Endothelial cell of umbilical vein (primary cell): ENCODE data around the gene EXOC7. TPM values are rescaled to one million over a fixed set of nuclear protein-coding genes. Genes with fewer than 3 reads are reported as not detected.

Source experiments
- BruUV-seq: library from RNA; stranded (reverse); fragments of 400-500 nt; replicated peaks from 2 replicates; lab custom pipeline; 2021; lab: Mats Ljungman, UMichigan
- CTCF ChIA-PET: fragments of 300-600, 350-600 bp; sonication (Branson Sonifier 250); formaldehyde crosslinking; loops from one replicate; lab custom pipeline; 2021; ENCODE audit warnings: antibody characterized with exemption, inconsistent platforms; lab: Charles Lee
- POLR2A ChIA-PET: fragments of 300-600, 350-600 bp; sonication (Branson Sonifier 250); formaldehyde crosslinking; loops from one replicate; lab custom pipeline; 2021; ENCODE audit warnings: antibody characterized with exemption, inconsistent platforms; lab: Charles Lee
- DNase-seq: peaks from one replicate; pipeline ENCODE4 v3.0.0-alpha.2; 2011; ENCODE audit warnings: low read depth, low spot score
- FAIRE-seq: peaks from 2 replicates; lab custom pipeline; 2011; peaks lifted over from hg19 to GRCh38; lab: Jason Lieb, UNC
- H2AFZ ChIP-seq: 2 replicates; pipeline ENCODE4 v1.6.0; 2012; ENCODE audit warnings: low read depth, low read length, control low read depth, inconsistent platforms
- H3K27ac ChIP-seq: 2 replicates; pipeline ENCODE4 v1.5.1; 2011; ENCODE audit warnings: low read depth, mild to moderate bottlenecking, control low read depth, low read length, moderate library complexity; ENCODE audit not compliant: insufficient read depth
- H3K27me3 ChIP-seq, 2 experiments: 2 replicates each; pipeline versions ENCODE4 v1.6.0 to v1.6.1; 2011; ENCODE audit warnings: low read length in 2 of 2, mixed read lengths in 1 of 2; ENCODE audit not compliant: control insufficient read depth in 2 of 2, insufficient read depth in 2 of 2
- H3K36me3 ChIP-seq, 2 experiments: 2 replicates in 1 of 2; 3 replicates in 1 of 2; pipeline ENCODE4 v1.5.1; 2011; ENCODE audit warnings: low read length in 2 of 2, mild to moderate bottlenecking in 1 of 2, moderate library complexity in 1 of 2; ENCODE audit not compliant: control insufficient read depth in 2 of 2, insufficient read depth in 2 of 2; ENCODE audit errors: extremely low read depth in 1 of 2
- H3K4me1 ChIP-seq: 3 replicates; pipeline ENCODE4 v1.5.1; 2011; ENCODE audit warnings: mild to moderate bottlenecking, low read length; ENCODE audit not compliant: control insufficient read depth, insufficient read depth; ENCODE audit errors: extremely low read depth
- H3K4me2 ChIP-seq: 2 replicates; pipeline ENCODE4 v1.6.1; 2011; ENCODE audit warnings: low read length, control low read depth, mixed read lengths; ENCODE audit not compliant: insufficient read depth
- H3K4me3 ChIP-seq, 3 experiments: fragments of 200-600 bp in 1 of 3; sonication (generic), shearing (Covaris generic) in 1 of 3; replicated peaks in 1 of 3; 2 replicates each; pipeline ENCODE4 v1.5.1; 2011 to 2016; ENCODE audit warnings: control low read depth in 3 of 3, low read length in 3 of 3, mild to moderate bottlenecking in 2 of 3, inconsistent platforms in 1 of 3, low read depth in 1 of 3, moderate library complexity in 1 of 3; ENCODE audit not compliant: insufficient read depth in 1 of 3
- H3K79me2 ChIP-seq: 2 replicates; pipeline ENCODE4 v1.6.0; 2012; ENCODE audit warnings: low read length, inconsistent platforms; ENCODE audit not compliant: control insufficient read depth, insufficient read depth
- H3K9ac ChIP-seq: replicated peaks from 2 replicates; pipeline ENCODE3; 2011; ENCODE audit warnings: low read length, control low read depth; ENCODE audit not compliant: insufficient read depth; ENCODE audit errors: extremely low read depth
- H3K9me1 ChIP-seq: replicated peaks from 3 replicates; pipeline ENCODE4 v1.6.0; 2011; ENCODE audit warnings: mild to moderate bottlenecking, low read length; ENCODE audit not compliant: control insufficient read depth, insufficient read depth; ENCODE audit errors: extremely low read depth
- H3K9me3 ChIP-seq: replicated peaks from 2 replicates; pipeline ENCODE4 v1.5.1; 2012; ENCODE audit warnings: low read length, inconsistent platforms; ENCODE audit not compliant: control insufficient read depth, insufficient read depth
- H4K20me1 ChIP-seq: replicated peaks from 2 replicates; pipeline ENCODE3; 2011; ENCODE audit warnings: mild to moderate bottlenecking, low read length; ENCODE audit not compliant: control insufficient read depth, insufficient read depth; ENCODE audit errors: extremely low read depth
- FOS ChIP-seq: IDR thresholded peaks from 2 replicates; pipeline ENCODE4 v1.6.1; 2011; ENCODE audit warnings: mild to moderate bottlenecking, low read length, moderate library complexity, borderline replicate concordance; ENCODE audit not compliant: insufficient read depth
- GATA2 ChIP-seq: IDR thresholded peaks from 2 replicates; pipeline ENCODE4 v1.7.0; 2011; ENCODE audit warnings: low read depth, mild to moderate bottlenecking, moderate library complexity, mixed read lengths, low read length; ENCODE audit not compliant: insufficient read length, insufficient read depth
- JUN ChIP-seq: IDR thresholded peaks from 2 replicates; pipeline ENCODE4 v1.6.1; 2011; ENCODE audit warnings: borderline replicate concordance, low read depth; ENCODE audit not compliant: insufficient read length, insufficient read depth
- MAX ChIP-seq: IDR thresholded peaks from 2 replicates; pipeline ENCODE4 v1.6.1; 2011; ENCODE audit not compliant: insufficient read depth, insufficient read length
- dilution Hi-C: fragments of 300-500 bp; cut with MboI; formaldehyde crosslinking; loops from one replicate; pipeline ENCODE4 v1.15.0; 2019; ENCODE audit warnings: low sequenced_read_pairs; ENCODE audit not compliant: extremely low pct_ligation_motif_present
- intact Hi-C: fragments of 100-400 bp; cut with micrococcal nuclease; formaldehyde crosslinking; loops from one replicate; pipeline ENCODE4 v1.10.0; 2022
- polyA plus RNA-seq, 4 experiments: library from polyadenylated mRNA; depleted of rRNA in 3 of 4; stranded (reverse) in 3 of 4; unstranded in 1 of 4; fragments of >200 nt; gene quantifications; 2 replicates each; pipeline versions ENCODE4 v1.2.1 to v1.2.3, GENCODE V29; 2011 to 2012; ENCODE audit warnings: missing spikeins in 1 of 4
- total RNA-seq: library from RNA; stranded (reverse); gene quantifications from 2 replicates; pipeline ENCODE4 v1.2.3, GENCODE V29; 2021
- TF ChIP-seq, protein P1 (sequence below), 2 donors: IDR thresholded peaks; 1 replicate in 1 of 2; 2 replicates in 1 of 2; pipeline ENCODE4 v1.5.1; 2011; ENCODE audit warnings: low read length in 2 of 2, mild to moderate bottlenecking in 2 of 2, moderate library complexity in 2 of 2, control low read depth in 1 of 2, inconsistent platforms in 1 of 2, low read depth in 1 of 2; ENCODE audit not compliant: insufficient read depth in 1 of 2; ENCODE audit errors: extremely low read depth in 1 of 2

Gene EXOC7
- total and polyA plus RNA-seq, 2 donors (not counting 3 experiments of a cell fraction or from before 2014, with no cell fraction given), result 91.5 to 137 TPM

DNA sequence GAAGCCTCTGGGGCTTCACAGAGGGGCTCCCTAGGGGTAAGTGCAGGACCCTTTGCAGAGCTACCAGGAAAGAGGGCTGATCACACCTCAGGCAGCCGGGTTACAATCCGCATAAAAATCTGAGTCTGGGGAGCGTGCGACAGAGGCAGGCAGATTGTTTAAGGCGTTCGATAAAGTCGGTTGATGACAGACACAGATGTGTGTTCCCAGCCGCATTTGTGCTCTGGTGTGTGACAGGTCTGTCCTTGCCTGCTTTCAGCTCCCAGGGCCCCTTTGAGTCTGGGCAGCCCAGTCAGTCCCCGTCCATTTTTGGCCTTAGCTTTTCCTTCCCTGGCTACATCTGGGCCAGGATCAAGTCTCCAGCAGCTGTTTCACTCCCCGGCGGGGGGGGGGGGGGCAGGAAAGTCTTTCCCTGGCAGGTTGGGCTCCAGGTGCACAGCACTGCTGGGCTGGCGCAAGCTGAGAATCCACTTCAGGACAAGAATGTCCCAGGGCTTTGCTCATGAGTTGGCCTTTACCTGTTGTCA, 25.9 kb downstream of the EXOC7 start:
- TF ChIP-seq MAX, result no peak
- no peak for TF ChIP-seq JUN
- TF ChIP-seq, protein P1, sequence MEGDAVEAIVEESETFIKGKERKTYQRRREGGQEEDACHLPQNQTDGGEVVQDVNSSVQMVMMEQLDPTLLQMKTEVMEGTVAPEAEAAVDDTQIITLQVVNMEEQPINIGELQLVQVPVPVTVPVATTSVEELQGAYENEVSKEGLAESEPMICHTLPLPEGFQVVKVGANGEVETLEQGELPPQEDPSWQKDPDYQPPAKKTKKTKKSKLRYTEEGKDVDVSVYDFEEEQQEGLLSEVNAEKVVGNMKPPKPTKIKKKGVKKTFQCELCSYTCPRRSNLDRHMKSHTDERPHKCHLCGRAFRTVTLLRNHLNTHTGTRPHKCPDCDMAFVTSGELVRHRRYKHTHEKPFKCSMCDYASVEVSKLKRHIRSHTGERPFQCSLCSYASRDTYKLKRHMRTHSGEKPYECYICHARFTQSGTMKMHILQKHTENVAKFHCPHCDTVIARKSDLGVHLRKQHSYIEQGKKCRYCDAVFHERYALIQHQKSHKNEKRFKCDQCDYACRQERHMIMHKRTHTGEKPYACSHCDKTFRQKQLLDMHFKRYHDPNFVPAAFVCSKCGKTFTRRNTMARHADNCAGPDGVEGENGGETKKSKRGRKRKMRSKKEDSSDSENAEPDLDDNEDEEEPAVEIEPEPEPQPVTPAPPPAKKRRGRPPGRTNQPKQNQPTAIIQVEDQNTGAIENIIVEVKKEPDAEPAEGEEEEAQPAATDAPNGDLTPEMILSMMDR (IDR thresholded peaks at IDR 0.05; ENCODE audit: extremely low read depth in 1 of 2, insufficient read depth in 1 of 2, low read depth in 1 of 2, low read length in 2 of 2), result no peak
- TF ChIP-seq FOS, result no peak
- TF ChIP-seq GATA2, result no peak
- no peaks in the 10 kb centered on the region for H4K20me1 ChIP-seq
- BruUV-seq, result no TSS peak
- ChIA-PET CTCF (interaction anchor here (0.9 to 1.1 kb wide), 2 partner anchors 9 to 63 kb away, joined by 3 to 4 read pairs; no protein-coding TSS in a partner anchor), POLR2A (interaction anchor here (0.6 kb wide), 1 partner anchor 136 kb away, joined by 3 read pairs; no protein-coding TSS in a partner anchor)
- dilution Hi-C loops (no loop called here), intact Hi-C loops (loop anchor here (5.0 kb wide), 1 partner anchor 65 kb away; no protein-coding TSS in a partner anchor)
- no peak overlapping the region for H3K4me3 ChIP-seq
- H3K4me1 ChIP-seq, result peaks cover 4% of the 10 kb centered on the region
- no peaks in the 10 kb centered on the region for H3K9me1 ChIP-seq
- H3K36me3 ChIP-seq, result peaks cover 0 to 4% of the 10 kb centered on the region in 2 experiments
- no peak overlapping the region for H3K27ac ChIP-seq
- H3K9me3 ChIP-seq, result no peaks in the 10 kb centered on the region
- DNase-seq (no peak), FAIRE-seq (no peak)
- no peak overlapping the region for H3K9ac ChIP-seq
- H3K79me2 ChIP-seq, result peaks cover 1% of the 10 kb centered on the region
- H3K4me2 ChIP-seq, result no peak overlapping the region
- H3K27me3 ChIP-seq, result peaks cover 67 to 73% of the 10 kb centered on the region in 2 experiments
- H2AFZ ChIP-seq, result no peak overlapping the region
